Posterior vena cava (tissue), 2 donors: ENCODE data around the gene ABHD6. TPM values are rescaled to one million over a fixed set of nuclear protein-coding genes. Genes with fewer than 3 reads are reported as not detected.
"Not testable (repeated sequence)": the region's sequence is repeated elsewhere in the genome, so short reads cannot be mapped to it uniquely, and the experiment has no call there.

Experiments
- DNase-seq: peaks from one replicate; pipeline ENCODE4 v3.0.0-alpha.2; 2020; ENCODE audit warnings: low spot score
- intact Hi-C, 2 donors: fragments of 100-400 bp; cut with DNase I; formaldehyde crosslinking; loops; one replicate each; pipeline versions ENCODE4 v1.14.1 to v1.14.2; 2022 to 2023
- long read RNA-seq, 2 donors: library from polyadenylated mRNA; unstranded; transcript quantifications; one replicate each; pipeline ENCODE4 v2.0.0, GENCODE V29; 2020 to 2021
- total RNA-seq, 2 donors: library from RNA; stranded (reverse); fragmentation: NEBNext Ultra II Directional; extraction: Animal tissue kit (Norgen Biotek cat#: 25700); gene quantifications; one replicate each; pipeline ENCODE4 v1.2.1, GENCODE V29; 2021
- donor health status: DM: yes; HTN: yes; CAD: no.
- donor health status: DM: yes; HTN: yes; CAD: no.

ABHD6 gene, protein sequence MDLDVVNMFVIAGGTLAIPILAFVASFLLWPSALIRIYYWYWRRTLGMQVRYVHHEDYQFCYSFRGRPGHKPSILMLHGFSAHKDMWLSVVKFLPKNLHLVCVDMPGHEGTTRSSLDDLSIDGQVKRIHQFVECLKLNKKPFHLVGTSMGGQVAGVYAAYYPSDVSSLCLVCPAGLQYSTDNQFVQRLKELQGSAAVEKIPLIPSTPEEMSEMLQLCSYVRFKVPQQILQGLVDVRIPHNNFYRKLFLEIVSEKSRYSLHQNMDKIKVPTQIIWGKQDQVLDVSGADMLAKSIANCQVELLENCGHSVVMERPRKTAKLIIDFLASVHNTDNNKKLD
- total RNA-seq, result 1 to 10 TPM; 6.6 to 7.6 TPM
- long read RNA-seq, donor 1, partial matches to known transcripts, result 0 of 7 reads
- long read RNA-seq, donor 1, other reads (novel, unspliced or antisense), result 6 of 7 reads
- long read RNA-seq, donor 2, partial matches to known transcripts, result 0 of 8 reads
- long read RNA-seq, donor 2, other reads (novel, unspliced or antisense), result 5 of 8 reads

- intact Hi-C loops, result no loop called here
- DNase-seq, result peak; percentile 93
These were observed at the start of gene ABHD6 for GRCh38 chr3:58237238-58237940. TSS of gene ABHD6 (plus strand) at chr3:58237792. CDS start at chr3:58256587, 18,795 bp downstream.

GRCh38 chr3:58188173-58188564 is 49.4 kb upstream of the ABHD6 start:
- intact Hi-C loops, result loop anchor here (5.0 kb wide), 2 partner anchors 109 to 1306 kb away; no protein-coding TSS in a partner anchor
- peak; percentile 52 for DNase-seq

DNA sequence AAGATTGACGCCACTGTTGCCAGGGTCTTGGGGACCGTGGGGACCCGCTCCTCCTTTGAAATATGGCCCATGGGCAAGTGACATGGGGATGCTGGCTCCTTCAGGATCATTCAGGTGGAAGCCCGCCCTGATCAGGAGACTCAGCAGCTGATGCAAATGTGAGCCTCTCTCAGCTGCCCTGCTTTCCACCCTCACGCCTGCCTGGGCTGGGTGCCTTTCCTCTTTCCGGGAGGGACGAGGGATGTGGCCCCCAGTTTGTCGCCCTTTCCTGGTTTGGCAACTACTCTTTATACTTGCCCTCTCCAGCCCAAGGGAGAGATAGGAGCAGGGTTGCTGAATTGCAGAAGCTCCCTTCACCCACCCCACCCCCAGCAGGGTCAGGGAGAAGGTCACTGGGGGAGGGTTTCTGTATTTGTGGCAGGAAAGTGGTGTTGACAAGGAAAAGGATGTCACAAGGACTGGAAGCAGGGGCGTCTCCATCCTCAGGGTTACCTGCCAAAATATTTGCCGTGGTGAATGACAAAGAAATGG is 48.6 kb upstream of the ABHD6 start:
- intact Hi-C loops, result loop anchor here (5.0 kb wide), 2 partner anchors 108 to 1307 kb away; no protein-coding TSS in a partner anchor
- peak; percentile 53 for DNase-seq

- intact Hi-C loops, result loop anchor here (5.0 kb wide), 2 partner anchors 108 to 1307 kb away; no protein-coding TSS in a partner anchor
- DNase-seq, result peak; percentile 31
These were observed 47.9 kb upstream of the ABHD6 start for GRCh38 chr3:58189691-58190090.

DNA sequence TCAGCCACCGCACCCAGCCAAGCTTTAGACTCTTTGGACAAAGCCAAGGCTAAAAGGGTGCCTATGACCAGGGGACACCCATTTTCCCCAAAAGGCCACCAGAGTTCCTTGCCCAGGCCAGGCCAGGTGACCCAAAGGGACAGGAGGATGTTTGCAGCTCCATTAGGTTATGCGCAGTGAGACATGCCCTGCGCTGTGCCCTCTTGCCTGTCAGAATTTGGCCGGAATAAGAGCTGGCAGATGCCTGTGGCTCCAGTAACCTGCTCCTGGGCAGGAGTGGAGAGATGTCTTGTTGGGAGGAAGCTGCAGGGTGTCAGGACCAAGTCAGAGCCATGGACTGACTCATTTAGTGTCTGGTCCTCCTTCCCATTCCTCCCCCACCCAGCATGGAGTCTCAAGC is 47.3 kb upstream of the ABHD6 start:
- peak; percentile 58 for DNase-seq
- intact Hi-C loops, result no loop called here

GRCh38 chr3:58190882-58191281 is 46.7 kb upstream of the ABHD6 start:
- DNase-seq, result peak; percentile 32
- intact Hi-C loops, result no loop called here

DNA sequence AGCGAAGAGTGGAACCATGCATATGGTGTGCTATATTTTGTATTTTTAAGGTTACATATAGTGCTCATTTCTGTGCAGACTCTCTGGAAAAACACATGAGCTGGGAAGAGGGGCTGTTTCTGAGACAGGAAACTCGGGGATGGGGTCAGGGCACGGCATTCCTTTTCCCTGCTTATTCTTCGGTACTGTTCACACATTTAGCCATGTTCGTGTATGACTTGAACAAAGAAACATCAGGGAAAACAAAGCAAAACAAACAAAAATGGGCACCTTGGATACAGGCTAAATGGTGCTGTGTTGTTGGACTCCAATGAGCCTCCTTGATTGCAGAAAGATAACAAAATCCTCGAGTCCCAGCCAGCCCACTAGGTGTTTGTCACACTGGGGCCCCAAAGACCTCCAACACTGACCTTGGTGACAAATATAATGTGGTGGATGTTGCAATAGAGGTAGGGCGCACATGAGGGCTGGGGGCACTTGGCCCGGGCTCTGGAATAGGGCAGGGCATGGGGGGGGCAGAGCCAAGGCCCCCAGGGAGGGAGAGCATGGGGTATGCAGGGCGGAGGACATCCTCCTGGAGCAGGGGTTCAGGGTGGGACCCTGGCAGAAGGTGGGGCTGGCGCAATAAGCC is 46.1 kb upstream of the ABHD6 start:
- intact Hi-C loops, result no loop called here
- DNase-seq, result peak; percentile 35

DNA sequence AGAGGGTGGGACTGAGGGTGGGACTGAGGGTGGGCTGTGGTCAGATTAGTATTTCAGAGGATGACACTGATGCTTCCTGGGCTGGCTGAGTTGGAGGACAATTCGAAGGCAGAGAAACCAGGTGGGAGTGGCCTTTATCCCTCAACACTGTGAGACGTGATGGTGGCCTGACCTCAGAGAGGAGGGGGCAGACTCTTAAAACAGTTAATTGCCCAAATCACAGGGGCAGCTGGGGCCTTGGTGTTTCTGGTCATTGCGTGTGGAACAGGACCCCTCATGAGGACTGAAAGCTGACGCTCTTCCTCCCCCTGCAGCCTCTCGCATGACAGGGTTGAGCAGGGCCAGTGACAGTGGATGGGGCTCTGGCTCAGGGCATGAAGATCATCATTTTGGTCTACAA is 45.5 kb upstream of the ABHD6 start:
- peak; percentile 64 for DNase-seq
- intact Hi-C loops, result no loop called here

DNA sequence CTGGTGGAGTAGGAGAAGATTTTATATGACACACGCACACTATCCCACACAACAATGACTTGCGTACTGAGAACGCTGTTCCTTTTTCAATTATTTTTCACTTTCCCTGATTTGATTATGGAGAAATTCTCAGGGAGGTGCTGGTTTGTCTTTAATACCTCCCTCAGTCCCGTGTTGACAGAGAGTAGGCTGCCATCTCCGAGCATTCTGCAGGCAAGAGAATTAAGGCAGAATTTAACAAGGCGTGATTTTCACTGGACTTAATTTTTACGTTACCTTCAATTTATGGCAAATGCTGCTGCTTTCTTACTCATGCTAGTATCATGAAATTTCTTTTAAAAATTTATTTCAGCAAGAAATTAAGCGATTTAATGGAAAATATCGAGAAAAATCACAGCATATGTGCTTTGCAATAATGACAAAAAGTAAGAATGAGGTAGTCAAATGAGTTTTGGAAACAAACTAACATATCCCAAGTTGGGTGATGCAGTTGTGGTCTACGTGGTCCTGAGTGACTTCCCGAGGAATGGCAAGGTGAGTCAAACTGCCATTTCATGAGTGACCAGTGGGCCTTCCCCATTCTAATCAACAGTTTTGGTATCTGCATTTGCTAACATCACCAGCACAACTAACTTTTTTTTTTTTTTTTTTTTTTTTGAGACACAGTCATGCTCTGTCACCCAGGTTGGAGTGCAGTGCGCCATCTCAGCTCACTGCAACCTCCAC is 43.7 kb upstream of the ABHD6 start:
- DNase-seq, result no peak
- intact Hi-C loops, result no loop called here

DNA sequence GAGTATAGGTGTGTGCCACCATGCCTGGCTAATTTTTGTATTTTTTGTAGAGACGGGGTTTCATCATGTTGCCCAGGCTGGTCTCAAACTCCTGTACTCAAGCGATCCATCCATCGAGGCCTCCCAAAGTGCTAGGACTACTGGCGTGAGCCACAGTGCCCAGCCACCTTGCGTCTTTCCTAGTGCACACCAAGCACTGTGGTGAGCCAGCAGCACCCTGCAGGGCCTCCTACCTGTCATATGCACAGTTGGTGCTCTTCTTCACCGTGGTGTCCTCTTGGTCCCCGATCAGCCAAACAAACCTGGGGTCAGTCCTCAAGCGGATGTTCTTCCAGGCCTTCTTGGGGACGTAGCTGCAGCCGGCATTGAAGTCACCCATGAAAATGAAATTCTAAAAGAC is 40.0 kb upstream of the ABHD6 start:
- intact Hi-C loops, result no loop called here
- peak; percentile 37 for DNase-seq

DNA sequence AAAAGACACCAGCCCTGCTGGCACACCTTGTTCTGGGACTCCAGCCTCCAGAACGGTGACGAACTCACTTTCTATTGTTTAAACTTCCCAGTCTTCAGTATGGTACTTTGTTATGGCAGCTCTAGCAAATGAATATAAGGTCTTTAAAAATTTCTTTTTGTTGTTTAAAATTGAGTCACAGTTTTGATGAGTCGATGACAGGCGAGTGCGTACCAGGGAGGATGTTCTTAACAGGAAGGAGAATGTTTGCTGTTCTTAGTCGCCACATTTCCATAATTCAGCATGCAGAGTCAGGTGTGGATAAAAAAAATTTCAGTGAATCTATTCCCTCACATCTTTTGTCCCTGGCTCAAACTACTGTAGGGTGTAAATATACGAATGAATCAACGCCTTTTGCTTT is 39.2 kb upstream of the ABHD6 start:
- intact Hi-C loops, result no loop called here

GRCh38 chr3:58198804-58199203 is 38.8 kb upstream of the ABHD6 start:
- intact Hi-C loops, result no loop called here
- DNase-seq, result no peak

More for the DNA sequence above, 39.2 kb upstream of the ABHD6 start:
- peak; percentile 22 for DNase-seq

DNA sequence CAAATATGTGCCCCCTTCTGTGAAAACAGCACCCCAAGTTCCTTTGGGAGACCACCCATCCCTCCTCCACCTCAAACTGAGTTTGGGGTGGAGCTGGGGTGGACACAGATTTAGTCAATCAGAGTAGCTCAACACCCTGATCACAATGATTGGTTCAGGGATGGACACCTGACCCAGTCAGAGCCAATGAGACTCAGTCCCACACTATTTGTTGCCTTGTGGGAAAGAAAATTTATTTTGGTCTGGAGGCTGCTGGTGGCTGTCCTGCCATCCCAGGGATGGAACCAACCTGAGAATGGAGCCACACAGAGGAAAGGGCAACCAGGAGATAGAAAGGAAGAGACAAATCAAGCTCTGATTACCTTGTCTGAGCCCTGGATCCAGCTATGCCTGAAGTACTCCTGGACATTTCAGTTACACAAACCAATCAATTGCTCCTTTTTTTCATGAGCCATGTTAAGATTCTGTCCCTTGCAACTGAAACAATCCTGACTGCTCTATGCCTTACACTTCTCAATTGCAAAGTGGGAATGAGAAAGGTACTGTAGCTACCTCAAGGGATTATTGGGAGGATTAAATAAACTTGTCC is 37.4 kb upstream of the ABHD6 start:
- peak; percentile 15 for DNase-seq

GRCh38 chr3:58200846-58201355 is 36.7 kb upstream of the ABHD6 start:
- intact Hi-C loops, result no loop called here
- peak; percentile 16 for DNase-seq

More for the DNA sequence above, 37.4 kb upstream of the ABHD6 start:
- intact Hi-C loops, result no loop called here

DNA sequence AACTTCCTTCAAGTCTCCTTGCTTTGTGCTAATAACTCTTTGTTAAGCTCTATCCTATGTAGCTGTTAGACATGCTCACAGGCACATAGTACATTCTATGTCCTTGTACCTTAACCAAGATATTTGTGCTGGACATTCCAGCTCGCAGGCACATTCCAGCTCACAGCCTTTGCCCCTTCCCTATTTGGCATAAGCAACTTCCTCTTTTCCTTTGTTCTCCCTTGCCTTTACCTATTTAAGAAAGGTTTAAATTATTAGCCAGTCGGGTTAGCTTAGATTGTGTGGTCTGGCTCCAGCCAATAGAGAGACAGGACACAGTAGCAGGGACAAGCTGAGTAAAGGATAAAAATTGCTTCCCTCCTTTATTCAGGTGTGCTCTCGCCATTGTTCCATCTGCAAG is 36.1 kb upstream of the ABHD6 start:
- intact Hi-C loops, result not testable (repeated sequence)

GRCh38 chr3:58202917-58203360 is 34.7 kb upstream of the ABHD6 start:
- intact Hi-C loops, result no loop called here

More for the DNA sequence above, 36.1 kb upstream of the ABHD6 start:
- DNase-seq, result not testable (repeated sequence)

DNA sequence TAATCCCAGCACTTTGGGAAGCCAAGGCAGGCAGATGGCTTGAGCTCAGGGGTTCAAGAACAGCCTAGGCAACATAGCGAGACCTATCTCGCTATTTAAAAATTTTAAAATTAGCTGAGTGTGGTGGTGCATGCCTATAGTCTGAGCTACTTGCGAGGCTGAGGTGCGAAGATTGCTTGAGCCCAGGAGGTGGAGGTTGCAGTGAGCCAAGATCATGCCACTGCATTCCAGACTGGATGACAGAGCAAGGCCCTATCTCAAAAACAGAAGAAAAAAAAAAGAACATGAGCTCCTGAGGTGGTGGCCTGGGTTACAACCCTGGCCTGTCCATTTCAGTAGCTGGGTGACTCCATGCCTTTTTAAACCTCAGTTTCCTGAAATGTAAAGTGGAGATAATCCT is 34.1 kb upstream of the ABHD6 start:
- intact Hi-C loops, result no loop called here
- peak; percentile 15 for DNase-seq

More at GRCh38 chr3:58202917-58203360, 34.7 kb upstream of the ABHD6 start:
- peak; percentile 67 for DNase-seq

DNA sequence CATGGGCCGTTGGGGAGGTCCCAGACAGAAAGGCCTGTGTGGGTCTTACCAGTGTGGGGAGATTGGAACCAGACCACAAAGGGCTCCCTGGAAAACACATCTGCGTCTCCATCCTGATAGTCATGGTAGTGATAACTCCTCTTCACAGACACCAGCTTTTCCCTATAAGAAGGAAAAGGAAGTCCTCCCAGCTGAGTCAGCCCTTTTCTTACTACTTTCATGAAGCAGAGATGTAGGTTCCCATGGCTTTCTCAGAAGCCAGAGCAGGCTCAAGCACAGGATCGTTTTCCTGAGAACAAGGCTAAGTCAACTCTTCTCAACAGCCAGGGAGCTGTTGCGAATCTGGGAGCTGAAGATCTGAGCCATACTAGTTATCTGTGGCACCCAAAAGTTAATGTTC is 32.9 kb upstream of the ABHD6 start:
- peak; percentile 42 for DNase-seq
- intact Hi-C loops, result no loop called here
